ENCODE data around the gene EPHB2.

GRCh38 chr1:22957066-22957465, 246.4 kb downstream of the EPHB2 start:
- no peak for TF ChIP-seq EZH2phosphoT487 (IDR thresholded peaks at IDR 0.05; ENCODE audit: insufficient read depth, low read depth)
- no peak for TF ChIP-seq EZH2 (IDR thresholded peaks at IDR 0.05; ENCODE audit: insufficient read depth, poor library complexity, severe bottlenecking)

Measured in GM23248 (cell line).